DMS153 (cell line): ENCODE results near the gene CAMK2B.
"Not testable (repeated sequence)": the region's sequence is repeated elsewhere in the genome, so short reads cannot be mapped to it uniquely, and the experiment has no call there.

ENCODE experiments used
- DNase-seq: peaks from one replicate; lab custom pipeline; 2025; lab: John Stamatoyannopoulos, UW

CAMK2B gene

GRCh38 chr7:44189286-44189992 lies 136.0 kb downstream of the CAMK2B start, which contains the start of gene GCK:
Gene GCK (minus strand): TSS chr7:44189439. CDS start chr7:44188953, 486 bp downstream.
- DNase-seq, result peak; percentile 58

- DNase-seq, result no peak
Measured at GRCh38 chr7:44188480-44189225, 136.7 kb downstream of the CAMK2B start.

- no peak for DNase-seq
Measured at GRCh38 chr7:44187636-44188416, 137.6 kb downstream of the CAMK2B start.

GRCh38 chr7:44186736-44187135 lies 138.7 kb downstream of the CAMK2B start:
- no peak for DNase-seq

GRCh38 chr7:44185729-44186128 lies 139.7 kb downstream of the CAMK2B start:
- DNase-seq, result no peak

- no peak for DNase-seq
Measured at GRCh38 chr7:44184873-44185446, 140.4 kb downstream of the CAMK2B start.

GRCh38 chr7:44184206-44184872 lies 141.1 kb downstream of the CAMK2B start:
- DNase-seq, result no peak

- DNase-seq, result no peak
Measured at GRCh38 chr7:44183386-44183785, 142.0 kb downstream of the CAMK2B start.

- DNase-seq, result no peak
Measured at GRCh38 chr7:44182827-44183226, 142.6 kb downstream of the CAMK2B start.

GRCh38 chr7:44180631-44181030 lies 144.8 kb downstream of the CAMK2B start:
- DNase-seq, result no peak

- DNase-seq, result no peak
Measured at GRCh38 chr7:44177570-44178131, 147.7 kb downstream of the CAMK2B start.

- DNase-seq, result no peak
Measured at GRCh38 chr7:44176486-44176885, 148.9 kb downstream of the CAMK2B start.

GRCh38 chr7:44175730-44176129 lies 149.7 kb downstream of the CAMK2B start:
- DNase-seq, result no peak

GRCh38 chr7:44174694-44174948 lies 150.8 kb downstream of the CAMK2B start:
- not testable (repeated sequence) for DNase-seq

- DNase-seq, result no peak
Measured at GRCh38 chr7:44173911-44174693, 151.3 kb downstream of the CAMK2B start.

- DNase-seq, result peak; percentile 62
Measured at GRCh38 chr7:44172803-44173424, 152.5 kb downstream of the CAMK2B start.

GRCh38 chr7:44172352-44172751 lies 153.0 kb downstream of the CAMK2B start:
- no peak for DNase-seq

- not testable (repeated sequence) for DNase-seq
Measured at GRCh38 chr7:44171901-44172300, 153.5 kb downstream of the CAMK2B start.

GRCh38 chr7:44167920-44168319 lies 157.5 kb downstream of the CAMK2B start:
- DNase-seq, result no peak
